ENCODE measurements around the gene PACS2.

PACS2 gene

DNA sequence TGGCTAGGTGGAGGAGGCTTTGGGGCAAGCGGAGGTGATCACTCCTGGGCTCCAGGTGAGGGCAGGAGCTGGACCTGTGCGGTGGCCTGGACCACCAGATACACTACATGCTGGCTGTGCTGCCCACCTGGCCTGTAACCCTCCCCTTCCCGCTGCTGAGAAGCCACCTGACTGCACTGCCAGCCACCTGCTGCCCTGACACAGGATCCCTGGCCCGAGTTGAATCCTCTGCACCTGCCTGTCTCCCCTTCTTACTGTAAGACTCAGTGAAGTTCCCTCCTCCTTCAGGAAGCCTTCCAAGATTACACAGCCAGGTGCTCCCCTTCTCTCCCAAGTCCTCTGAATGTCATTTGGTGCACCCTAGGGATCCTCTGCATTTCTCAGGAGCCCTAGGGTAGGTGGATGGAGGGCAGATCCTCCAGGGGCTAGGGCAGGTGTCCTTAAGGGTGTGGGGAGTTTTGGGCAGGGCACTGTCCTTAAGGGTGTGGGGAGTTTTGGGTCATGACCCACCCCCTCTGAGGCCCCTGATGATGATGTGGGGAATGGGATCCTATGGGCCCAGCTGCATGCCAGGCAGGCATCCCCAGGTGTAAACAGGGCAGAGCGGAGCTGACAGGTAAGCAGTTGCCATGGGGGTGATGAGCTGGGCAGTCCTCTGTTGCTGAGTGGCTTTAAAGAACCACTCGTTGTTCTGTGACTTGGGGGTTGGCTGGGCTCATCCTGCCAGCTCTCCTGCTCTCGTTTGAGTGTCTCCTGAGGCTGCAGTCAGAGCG, 98.4 kb downstream of the PACS2 start:
- no peak for DNase-seq

DNA sequence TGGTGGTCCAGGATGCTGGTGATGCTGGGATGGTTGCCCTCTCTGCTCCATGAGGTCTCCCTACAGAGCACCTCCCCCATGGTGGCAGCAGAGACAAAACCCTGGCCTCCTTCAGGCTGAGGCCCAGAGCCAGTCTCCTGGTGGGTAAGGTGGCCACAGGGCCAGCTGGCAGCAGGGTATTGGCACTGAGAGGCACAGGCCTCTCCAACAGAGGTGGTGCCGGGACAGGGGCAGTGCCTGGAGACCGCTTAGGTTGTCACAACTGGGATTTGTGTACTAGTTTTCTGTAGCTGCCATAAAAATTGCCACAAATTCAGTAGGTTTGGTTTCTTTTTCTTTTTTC, 99.0 kb downstream of the PACS2 start:
- no peak for DNase-seq

DNA sequence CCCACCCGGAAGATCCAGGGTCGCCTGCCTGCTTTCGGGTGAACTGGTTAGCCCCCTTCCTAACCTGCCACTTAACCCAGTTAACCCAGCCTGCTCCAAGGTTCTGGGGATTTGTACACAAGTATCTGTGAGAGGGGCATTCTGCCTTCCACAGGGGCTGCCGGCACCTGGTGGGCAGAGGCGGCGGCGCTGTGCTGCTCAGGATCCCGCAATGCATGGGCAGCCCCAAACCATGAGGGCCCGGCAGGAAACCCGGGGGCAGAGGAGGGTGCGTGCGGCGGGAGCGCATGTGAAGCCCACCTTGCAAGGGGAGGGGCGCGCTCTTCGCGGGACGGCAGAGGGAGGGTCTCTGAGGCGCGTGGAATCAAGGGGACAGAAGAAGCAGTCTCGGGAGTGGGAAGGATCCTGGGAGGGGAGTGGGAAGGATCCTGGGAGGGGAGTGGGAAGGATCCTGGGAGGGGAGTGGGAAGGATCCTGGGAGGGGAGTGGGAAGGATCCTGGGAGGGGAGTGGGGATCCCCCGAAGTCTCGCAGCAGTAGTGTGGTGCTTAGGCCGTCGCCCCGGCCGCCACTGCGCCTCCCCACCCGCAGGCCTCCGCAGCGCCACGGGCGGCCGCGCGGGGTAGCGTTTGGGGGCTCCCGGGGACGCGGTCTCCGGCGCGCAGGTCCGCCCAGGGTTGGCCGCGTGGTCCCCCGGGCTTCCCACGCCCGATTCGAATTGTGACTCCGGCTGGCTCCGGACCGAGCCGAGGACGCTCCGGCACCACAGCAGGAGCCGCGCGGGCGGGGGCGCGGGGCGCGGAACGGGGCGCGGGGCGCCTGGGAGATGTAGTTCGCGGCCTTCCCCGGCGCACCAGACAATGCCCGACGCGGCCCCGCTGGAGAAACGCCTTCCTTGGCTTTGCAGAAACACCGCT, 100.2 kb downstream of the PACS2 start:
- DNase-seq, result peak; percentile 49 to 50

DNA sequence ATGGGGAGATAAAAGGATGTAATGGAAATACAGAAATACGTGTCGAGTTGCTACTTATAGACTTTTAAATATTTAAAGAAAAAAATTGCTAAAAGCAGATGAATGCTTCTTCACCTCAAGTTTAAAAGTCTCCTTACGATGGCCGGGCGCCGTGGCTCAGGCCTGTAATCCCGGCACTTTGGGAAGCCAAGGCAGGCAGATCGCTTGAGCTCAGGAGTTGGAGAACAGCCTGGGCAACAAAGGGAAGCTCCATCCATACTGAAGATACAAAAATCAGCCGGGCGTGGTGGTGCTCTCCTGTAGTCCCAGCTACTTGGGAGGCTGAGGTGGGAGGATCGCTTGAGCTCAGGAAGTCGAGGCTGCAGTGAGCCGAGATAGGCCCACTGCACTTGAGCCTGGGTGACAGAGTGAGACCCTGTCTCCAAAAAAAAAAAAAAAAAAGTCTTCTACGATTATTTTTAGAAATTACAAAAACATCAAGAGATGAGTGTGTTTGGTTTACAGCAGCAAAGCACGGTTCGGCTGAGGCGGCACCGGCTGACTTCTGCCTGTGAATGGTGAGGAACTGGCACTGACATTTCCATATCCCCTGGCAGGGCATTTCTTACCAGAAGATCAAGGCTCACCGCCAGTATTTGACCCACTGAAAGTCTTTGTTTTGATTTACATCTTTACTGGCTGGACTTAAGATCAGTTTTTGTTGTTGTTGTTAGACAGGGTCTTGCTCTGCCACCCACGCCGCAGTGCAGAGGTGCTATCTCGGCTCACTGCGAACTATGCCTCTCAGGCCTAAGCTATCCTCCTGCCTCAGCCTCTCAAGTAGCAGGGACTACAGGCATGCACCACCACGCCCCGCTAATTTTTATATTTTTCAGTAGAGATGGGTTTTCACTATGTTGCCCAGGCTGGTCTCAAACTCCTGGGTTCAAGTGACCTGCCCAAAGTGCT, 101.2 kb downstream of the PACS2 start:
- DNase-seq, result no peak

DNA sequence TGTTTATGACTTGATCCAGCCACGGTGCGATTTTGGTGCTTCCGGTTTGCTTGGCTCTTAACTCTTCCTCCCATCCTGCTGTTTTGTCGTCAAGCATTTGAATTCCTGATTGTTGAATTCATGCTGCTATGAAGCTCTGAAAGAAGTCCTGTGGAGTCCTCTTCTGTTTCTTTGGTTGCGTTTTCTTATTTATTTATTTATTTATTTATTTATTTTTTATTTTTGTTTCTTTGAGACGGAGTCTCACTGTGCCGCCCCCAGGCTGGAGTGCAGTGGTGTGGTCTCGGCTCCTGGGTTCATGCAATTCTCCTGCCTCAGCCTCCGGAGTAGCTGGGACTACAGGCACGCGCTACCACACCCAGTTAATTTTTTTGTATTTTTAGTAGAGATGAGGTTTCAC, 102.1 kb downstream of the PACS2 start:
- DNase-seq, result no peak

DNA sequence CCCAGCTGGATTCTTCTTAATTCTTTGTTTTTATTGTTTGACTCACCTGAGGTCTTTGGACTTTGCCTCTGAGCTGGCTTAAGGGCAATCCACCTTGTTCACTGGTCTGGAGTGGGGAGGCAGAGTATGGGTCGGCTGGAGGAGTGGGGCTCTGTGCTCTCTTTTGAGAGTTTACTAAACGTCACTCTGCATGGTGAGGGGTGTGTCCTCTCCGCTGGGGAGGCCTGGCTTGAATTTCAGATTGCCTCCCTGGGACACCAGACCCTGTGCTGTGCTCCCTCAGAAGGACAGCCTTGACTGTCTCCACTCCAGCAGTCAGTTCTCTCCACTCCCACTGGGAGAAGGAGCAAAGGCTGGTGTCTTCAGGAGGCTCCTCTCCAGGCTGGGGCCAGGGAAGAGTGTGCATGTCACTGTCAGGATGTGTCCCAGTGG, 103.2 kb downstream of the PACS2 start:
- no peak for DNase-seq

DNA sequence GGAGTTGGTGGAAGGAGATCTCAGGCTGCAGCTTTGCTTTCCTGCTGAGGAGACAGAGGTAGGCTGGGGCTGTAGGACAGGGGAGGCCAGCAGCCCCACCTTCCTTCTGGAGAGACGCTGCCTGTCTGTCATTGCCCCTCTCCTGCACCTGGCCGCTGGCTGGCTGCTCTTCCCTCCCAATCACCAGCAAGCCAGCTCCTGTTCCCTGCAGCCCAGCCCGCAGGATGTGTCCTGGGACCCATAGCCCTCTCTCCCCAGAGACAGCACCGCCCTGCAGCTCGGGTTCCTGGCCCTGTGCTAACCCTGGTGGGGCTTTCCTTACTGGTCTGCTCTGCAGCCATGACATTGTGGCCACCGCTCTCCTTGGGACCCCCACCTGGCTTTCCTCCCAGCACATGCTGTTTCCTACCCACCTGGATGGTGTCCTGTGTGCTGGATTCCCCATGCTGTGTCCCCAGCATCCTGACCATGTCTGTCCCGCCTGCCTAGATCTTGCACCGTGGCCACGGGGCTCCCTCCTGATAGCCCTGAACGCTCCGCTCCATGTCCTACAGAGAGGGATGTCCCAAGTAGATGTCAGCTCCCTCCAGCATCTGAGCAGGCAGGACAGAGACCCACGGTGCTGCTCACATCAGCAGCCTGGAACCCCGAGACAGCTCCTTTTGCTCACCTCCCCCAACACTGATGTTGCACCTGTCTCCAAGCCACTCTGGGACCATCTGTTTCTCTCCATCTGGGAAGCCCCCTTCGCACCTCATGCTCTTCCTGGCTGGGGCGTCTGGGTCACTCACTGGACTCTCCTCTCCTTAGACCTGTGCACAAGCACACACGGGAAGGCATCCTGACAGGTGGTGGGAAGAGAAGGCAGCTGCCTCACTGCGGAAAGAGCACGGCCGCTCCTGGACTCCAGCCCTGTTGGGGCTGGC, 104.0 kb downstream of the PACS2 start:
- no peak for DNase-seq

DNA sequence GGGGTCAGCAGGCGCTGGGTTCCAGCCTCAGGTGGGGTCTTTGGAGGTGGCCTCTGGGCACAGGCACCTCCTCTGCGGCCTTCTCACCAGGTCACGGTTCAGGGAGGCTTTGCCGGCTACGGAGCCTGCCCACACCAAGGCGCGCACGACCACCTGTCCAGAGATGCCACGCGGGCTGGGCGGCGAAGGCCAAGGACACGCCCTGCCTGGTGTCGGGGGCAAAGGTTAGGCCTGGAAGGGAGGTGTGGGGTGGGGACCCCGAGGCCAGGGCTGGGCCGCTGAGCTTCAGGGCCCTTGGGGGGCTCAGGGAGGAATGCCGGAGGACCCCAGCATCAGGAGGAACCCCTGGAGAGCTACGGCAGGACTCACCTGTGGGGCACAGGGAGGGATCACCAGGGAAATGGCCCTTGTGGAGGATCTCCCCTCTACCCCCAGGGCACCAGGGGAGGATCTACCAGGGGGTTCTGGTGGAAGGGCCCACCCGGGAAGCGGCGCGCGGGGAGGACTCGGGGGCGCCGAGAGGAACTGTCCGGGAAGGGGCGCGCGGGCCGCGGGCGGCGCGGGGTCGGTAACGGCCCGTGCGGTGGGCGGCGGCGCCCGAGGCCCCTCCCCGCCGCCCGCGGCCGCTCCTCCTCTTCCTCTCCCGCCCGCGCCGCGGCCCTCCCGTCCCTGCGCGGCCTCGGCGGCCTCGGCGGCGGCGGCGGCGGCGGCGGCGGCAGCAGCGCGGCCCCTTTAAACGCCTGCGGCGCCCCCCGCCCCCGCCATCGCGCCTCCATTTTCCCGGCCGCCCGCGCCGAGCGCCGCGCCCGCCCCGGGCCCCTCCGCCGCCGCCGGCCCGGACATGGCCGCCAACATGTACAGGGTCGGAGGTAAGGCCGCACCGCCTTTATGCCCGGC, 104.9 kb downstream of the PACS2 start, which contains the start of gene MTA1:
TSS of gene MTA1 (plus strand) at position 633 of the 897 bp plus-strand sequence. CDS start at position 842, 209 bp downstream.
- peak; percentile 26 to 34 for DNase-seq

DNA sequence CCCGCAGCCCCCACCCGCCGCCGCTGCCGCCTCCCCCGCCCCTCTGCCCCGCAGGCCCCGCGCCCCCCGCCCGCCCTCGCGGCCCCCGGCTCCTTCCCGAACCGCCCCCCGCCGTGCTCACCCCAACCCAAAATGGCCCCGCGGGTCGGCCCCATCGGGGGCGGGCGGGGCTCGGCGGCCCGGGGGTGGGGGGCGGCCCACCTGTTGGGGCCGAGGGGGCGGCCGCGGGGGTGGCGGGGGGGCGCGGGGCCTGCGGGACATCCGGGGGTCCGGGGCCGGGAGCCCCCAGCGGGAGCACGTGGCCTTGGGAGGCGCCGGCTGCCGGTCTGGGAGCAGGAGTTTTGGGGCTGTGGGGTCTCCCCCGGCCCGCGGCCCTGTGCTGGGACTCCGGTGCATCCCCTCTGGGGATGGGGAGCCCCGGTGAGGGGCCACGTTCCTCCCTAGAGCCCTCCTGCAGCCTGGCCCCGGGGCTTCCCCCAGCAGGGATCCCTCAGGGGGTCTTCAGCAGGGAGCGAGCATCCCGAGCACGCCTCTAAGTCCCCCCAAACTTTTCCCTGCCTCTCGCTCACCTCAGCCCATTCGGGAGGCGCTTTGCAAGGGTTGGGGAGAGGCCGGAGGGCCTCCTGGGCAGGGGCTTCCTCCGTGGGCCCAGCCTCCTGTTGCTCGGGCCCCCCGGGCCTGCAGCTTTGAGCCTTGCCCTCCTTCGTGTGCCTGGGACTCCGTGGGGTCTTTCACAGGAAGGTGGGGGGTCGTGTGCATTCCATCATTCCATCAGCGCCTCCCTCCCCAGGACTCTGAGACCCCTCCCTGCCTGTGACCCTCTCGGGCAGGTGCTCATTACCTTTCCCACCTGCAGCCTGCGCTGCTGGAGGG, 105.8 kb downstream of the PACS2 start:
- no peak for DNase-seq

DNA sequence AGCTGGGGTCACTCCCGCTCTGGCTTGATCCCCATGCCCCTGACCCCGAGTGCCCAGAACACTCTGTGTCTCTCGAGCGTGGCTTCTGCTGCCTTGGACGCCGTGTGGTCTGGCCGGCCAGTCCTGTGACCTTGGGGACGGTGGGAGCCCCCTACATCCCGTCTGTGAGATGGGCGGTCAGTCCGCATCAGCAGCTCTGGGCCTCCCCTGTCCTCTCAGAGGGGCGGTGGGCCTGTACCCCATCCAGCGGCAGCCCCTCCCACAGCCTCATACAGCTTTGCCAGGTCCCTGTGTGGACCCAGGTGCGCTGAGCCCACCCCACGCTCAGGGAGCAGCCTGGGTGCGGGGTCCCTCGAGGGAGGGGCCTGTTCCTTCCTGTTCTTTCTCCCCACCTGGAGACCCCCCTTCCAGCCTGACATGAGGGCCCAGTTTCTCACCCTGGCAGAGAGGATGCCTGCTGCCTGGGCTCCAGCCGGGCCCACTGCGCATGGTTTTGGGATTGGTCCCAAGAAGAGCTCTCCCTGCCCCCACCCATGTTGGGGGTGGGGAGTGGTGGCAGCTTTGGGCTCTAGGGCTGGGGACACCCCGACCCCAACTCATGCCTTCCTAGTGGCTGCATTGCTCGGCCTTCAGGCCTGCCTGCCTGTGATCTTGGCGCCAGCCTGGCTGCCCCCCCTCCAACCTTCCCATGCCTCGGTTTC, 106.6 kb downstream of the PACS2 start:
- no peak for DNase-seq

DNA sequence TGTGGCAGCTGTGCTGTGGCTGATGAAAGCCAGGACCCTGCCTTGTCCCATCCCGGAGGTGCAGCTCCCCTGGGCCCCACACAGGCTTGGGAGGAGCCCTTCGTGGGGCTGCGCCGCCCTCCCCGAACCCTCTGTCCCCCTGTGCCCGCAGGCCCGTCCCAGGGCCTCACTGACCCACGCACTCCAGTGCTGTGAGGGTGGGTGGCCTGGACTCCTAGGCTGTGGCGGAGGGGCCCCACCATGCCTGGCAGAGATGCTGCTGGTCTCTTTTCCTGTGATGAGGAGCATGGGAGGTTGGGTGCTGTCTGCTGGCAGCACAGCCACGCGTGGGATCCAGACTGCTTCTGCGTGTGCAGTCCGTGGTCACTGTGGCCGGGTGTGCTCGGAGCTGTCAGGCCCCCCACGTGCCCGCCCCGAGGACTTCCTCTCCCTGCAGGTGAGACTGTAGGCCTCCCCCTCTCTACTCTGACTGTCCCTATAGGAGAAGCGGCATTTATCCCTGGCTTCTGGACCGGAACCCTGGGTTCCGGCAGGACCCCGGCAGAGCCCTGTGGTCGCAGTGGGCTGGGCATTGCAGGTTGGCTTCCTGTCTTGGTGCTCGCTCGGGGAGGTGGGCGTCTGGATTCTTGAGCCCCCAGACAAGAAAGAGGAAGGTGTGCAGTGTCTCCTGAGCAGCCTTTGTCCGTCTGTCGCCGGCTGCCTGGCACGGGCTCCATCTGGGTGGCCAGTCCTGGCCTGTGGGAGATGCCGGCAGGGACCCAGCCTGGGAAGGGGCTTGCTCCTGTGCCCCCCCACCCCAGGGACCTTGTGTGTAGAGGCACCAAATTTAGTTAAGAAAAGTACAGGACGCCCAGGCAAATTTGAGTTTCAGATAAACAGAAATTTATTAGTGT, 107.4 kb downstream of the PACS2 start:
- DNase-seq, result no peak

DNA sequence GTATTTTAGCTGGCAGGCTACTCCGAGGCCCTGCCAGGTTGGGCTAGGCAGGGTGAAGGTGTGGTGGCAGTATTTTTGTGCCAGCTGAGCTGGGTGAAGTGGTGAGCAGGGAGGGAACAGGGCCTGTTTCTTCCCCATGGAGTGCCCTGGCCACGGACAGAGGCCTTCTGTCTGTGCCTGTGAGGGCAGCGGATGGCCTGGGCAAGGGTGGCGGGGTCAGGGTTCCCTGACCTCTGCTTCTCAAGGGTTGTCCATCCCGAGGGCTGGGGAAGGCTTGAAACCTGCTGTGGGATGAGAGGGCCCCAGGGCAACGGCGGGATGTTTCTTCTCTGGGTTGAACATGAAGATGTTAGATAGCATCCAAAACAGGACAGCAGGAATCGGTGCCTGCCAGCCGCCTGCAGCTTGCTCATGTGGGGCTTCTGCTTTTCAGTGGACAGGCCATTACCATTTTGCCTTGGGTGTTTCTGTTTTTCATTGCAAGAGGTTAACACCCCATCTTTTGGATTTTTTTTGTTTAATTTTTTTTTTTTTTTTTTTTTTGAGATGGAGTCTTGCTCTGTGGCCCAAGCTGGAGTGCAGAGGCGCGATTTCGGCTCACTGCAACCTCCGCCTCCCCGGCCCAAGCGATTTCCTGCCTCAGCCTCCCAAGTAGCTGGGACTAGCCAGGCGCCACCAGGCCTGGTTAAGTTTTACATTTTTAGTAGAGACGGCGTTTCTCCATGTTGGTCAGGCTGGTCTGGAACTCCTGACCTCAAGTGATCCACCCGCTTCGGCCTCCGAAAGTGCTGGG, 108.3 kb downstream of the PACS2 start:
- DNase-seq, result no peak

DNA sequence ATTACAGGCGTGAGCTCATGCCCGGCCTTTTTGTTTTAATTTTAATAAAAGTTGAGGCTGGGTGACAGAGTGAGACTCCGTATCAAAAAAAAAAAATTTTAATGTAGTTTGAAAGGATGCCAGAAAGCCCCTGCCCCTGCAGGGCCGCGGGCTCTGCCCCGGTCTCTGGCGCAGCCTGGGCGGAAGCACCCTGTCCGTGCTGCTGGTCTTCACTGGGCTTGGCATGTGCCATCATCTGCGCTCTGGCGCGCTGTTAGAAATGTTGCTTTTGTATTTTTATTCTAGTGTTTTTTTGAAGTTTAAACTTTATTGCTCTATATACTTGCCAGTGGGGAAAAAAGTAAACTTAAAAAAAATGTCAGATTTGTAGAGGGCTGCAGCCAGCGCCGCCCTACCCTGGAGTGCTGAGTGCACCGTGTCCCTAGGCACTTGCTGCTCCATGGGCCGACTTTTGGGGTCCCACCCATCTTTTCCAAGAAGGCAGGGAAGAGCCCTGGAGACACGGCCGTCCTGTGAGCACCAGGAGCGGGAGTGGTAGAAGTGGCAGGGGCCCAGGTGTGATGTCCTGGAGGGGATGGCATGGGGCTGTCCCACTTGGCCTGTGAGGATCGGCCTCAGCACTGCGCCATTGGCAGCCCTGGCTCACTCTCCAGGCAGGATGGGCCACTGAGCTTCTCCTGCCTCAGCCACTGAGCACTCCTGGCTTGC, 109.1 kb downstream of the PACS2 start:
- DNase-seq, result no peak

DNA sequence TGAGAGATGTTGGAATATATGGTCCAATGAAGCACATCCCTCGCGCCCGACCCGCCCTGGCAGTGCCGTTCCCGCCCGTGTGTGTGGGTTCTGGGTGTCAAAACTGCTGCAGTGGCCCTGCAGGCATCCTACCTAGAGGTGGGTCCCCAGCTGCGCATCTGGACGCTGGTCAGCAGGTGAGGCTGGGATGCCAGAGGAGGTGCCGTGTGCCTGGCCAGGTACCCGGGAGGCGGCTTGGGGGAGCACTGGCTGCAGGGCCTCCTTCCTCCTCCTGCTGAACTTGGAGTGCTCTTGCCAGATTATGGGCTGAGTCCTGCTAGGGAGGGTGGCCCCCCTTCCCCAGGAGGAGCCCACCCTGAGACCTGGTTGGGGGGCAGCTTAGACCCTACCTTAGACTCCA, 110.3 kb downstream of the PACS2 start:
- DNase-seq, result no peak

DNA sequence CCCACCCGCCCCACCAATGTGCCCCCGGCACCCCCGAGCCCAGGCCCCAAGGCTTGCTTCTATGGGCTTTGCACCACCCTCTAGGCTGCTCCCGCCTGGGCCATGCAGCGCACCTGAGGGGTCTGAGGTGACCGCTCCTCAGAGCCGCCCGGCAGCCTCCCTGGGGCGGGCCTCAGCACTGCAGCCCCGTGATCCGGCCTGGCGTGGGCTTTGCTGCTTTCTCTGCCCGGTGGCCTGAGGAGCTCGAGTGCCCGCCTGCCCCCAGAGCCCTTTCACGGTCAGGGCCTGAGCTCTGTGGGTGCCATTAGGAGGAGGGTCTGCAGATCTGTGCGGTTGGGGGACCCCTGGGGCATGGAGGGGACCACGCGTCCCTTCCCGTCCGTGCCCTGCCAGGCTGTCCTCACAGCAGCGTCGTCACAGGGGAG, 111.3 kb downstream of the PACS2 start:
- DNase-seq, result no peak

DNA sequence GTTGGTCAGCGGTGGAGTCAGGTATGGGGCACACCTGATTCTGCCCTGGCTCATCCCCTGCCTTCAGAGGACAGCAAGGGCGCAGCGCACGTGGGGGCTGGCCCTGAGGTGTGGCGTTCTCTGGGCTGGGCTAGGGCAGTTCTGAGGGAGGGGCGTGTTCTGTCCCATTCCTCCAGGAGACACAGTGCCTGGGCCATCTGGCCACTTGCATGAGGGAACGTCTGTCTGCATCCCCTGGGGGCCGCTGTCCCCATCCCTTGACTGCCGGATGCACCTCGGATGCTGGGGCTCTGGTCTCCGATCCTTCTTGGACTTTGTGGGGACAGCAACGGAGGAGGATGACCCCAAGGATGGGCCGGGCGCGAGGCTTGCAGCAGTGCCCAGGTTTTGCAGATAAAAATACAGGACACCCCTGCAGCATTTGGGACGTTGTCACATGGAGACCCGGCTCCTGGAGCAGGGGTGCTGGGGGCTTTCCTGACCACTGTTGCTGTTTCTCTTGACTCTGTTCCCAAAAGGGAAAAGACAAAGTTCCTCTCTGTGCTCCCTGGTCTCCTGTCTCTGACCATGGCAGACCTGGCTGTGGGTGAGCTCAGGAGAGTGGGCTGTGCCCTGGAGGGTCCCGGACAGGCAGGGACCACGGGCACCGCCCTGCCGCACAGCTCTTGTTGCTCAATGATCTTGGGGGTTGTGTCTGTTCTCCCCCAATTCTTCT, 112.0 kb downstream of the PACS2 start:
- DNase-seq, result no peak
